K562 (cell line): ENCODE results near the gene PRICKLE3. TPM values are rescaled to one million over a fixed set of nuclear protein-coding genes. Genes with fewer than 3 reads are reported as not detected.
A peak's percentile ranks its signal among the peaks of the same experiment; 100 is the strongest.

Source experiments
- ATAC-seq: fragments of 200-7000 bp; cut with Tn5 transposase; 3 replicates; pipeline ENCODE4 v1.9.1; 2020; ENCODE audit warnings: moderate library complexity
- BruUV-seq: library from RNA; stranded (reverse); fragments of 400-500 nt; replicated peaks from 2 replicates; lab custom pipeline; 2021; lab: Mats Ljungman, UMichigan
- CTCF ChIA-PET: fragments of 300-600 bp; formaldehyde crosslinking; extraction: SDS; loops from one replicate; lab custom pipeline; 2021; ENCODE audit warnings: low intra/inter-chr PET ratio; lab: Yijun Ruan, JAX
- POLR2A ChIA-PET: fragments of 300-600, 350-650 bp; sonication (Branson Sonifier 250); formaldehyde crosslinking; extraction: SDS; loops from one replicate; lab custom pipeline; 2021; ENCODE audit warnings: antibody characterized with exemption, inconsistent platforms; lab: Yijun Ruan, JAX
- DNase-seq, 4 experiments: peaks; one replicate each; pipeline versions ENCODE4 v3.0.0 to v3.0.0-alpha.2; 2011 to 2018; ENCODE audit warnings: low spot score in 3 of 4, mixed read lengths in 3 of 4; ENCODE audit errors: extremely low read depth in 1 of 4
- FAIRE-seq: peaks from 2 replicates; lab custom pipeline; 2011; peaks lifted over from hg19 to GRCh38; lab: Jason Lieb, UNC
- H2AFZ ChIP-seq: 2 replicates; pipeline ENCODE4 v1.6.0; 2011; ENCODE audit warnings: low read depth, low read length, control low read depth, inconsistent platforms
- H3K27ac ChIP-seq: fragments of 200-600 bp; 3 replicates; pipeline ENCODE4 v1.8.0; 2011; ENCODE audit warnings: low read depth, mild to moderate bottlenecking, control low read depth, inconsistent platforms, low read length, moderate library complexity, mixed read lengths; ENCODE audit errors: extremely low read depth
- H3K27me3 ChIP-seq, 2 experiments: fragments of 300-600 bp in 1 of 2; 2 replicates in 1 of 2; 3 replicates in 1 of 2; pipeline versions ENCODE4 v1.6.0 to v1.8.0; 2011; ENCODE audit warnings: inconsistent platforms in 2 of 2, low read length in 2 of 2, mild to moderate bottlenecking in 1 of 2, mixed read lengths in 1 of 2, moderate library complexity in 1 of 2; ENCODE audit not compliant: control insufficient read depth in 2 of 2, insufficient read depth in 2 of 2
- H3K36me3 ChIP-seq: fragments of 300-600 bp; 3 replicates; pipeline ENCODE4 v1.8.0; 2011; ENCODE audit warnings: mild to moderate bottlenecking, low read length, inconsistent platforms; ENCODE audit not compliant: control insufficient read depth, insufficient read depth
- H3K4me1 ChIP-seq, 2 experiments: fragments of 200-600 bp in 1 of 2; replicated peaks in 1 of 2; 2 replicates in 1 of 2; 3 replicates in 1 of 2; pipeline versions ENCODE4 v1.5.1 to v1.8.0; 2011; ENCODE audit warnings: inconsistent platforms in 2 of 2, low read length in 2 of 2, mild to moderate bottlenecking in 1 of 2, mixed read lengths in 1 of 2, moderate library complexity in 1 of 2; ENCODE audit not compliant: control insufficient read depth in 2 of 2, insufficient read depth in 2 of 2
- H3K4me2 ChIP-seq: 2 replicates; pipeline ENCODE4 v1.6.1; 2011; ENCODE audit warnings: low read length, control low read depth, inconsistent platforms, mixed read lengths; ENCODE audit not compliant: insufficient read depth
- H3K4me3 ChIP-seq: fragments of 200-600 bp; sonication (generic), shearing (Covaris generic); 2 replicates; pipeline ENCODE4 v1.5.1; 2016; ENCODE audit warnings: control low read depth, inconsistent platforms
- H3K79me2 ChIP-seq: fragments of 200-600 bp; 3 replicates; pipeline ENCODE4 v1.8.0; 2011; ENCODE audit warnings: low read length, inconsistent platforms; ENCODE audit not compliant: control insufficient read depth, insufficient read depth
- H3K9ac ChIP-seq, 2 experiments: 2 replicates each; pipeline versions ENCODE4 v1.6.0 to v1.6.1; 2011; ENCODE audit warnings: low read depth in 2 of 2, low read length in 2 of 2, control low read depth in 1 of 2, inconsistent platforms in 1 of 2, mild to moderate bottlenecking in 1 of 2, mixed read lengths in 1 of 2; ENCODE audit not compliant: insufficient read depth in 1 of 2
- H3K9me1 ChIP-seq: one replicate; pipeline ENCODE4 v1.6.0; 2011; ENCODE audit warnings: inconsistent platforms, mild to moderate bottlenecking, low read length, moderate library complexity; ENCODE audit not compliant: control insufficient read depth, insufficient read depth
- H3K9me3 ChIP-seq: replicated peaks from 2 replicates; pipeline ENCODE4 v1.5.1; 2011; ENCODE audit warnings: low read depth, low read length, inconsistent platforms; ENCODE audit not compliant: control insufficient read depth, insufficient read depth
- H4K20me1 ChIP-seq: replicated peaks from 2 replicates; pipeline ENCODE4 v1.6.1; 2011; ENCODE audit warnings: low read length, inconsistent platforms, mixed read lengths; ENCODE audit not compliant: control insufficient read depth, insufficient read depth
- ADNP ChIP-seq: fragments of 200-800 bp; sonication (Bioruptor generic); IDR thresholded peaks from 2 replicates; pipeline ENCODE4 v1.6.1; 2016; ENCODE audit warnings: missing genetic modification characterization, missing compliant biosample characterization
- BCOR ChIP-seq: fragments of 450-650 bp; IDR thresholded peaks from 2 replicates; pipeline ENCODE4 v1.6.1; 2016
- ETV5 ChIP-seq: sonication (generic); formaldehyde crosslinking; IDR thresholded peaks from 2 replicates; pipeline ENCODE4 v1.4.0; 2020; ENCODE audit warnings: low read depth, mild to moderate bottlenecking, missing genetic modification reagents
- HDAC2 ChIP-seq: fragments of 450-650 bp; IDR thresholded peaks from 2 replicates; pipeline ENCODE4 v1.6.1; 2016; ENCODE audit warnings: mild to moderate bottlenecking
- KDM1A ChIP-seq, 2 experiments: fragments of 450-650 bp; IDR thresholded peaks; 2 replicates each; pipeline ENCODE4 v1.6.1; 2016; ENCODE audit warnings: mild to moderate bottlenecking in 2 of 2
- PHB2 ChIP-seq: fragments of 450-650 bp; IDR thresholded peaks from 2 replicates; pipeline ENCODE4 v1.6.1; 2017; ENCODE audit warnings: low read depth
- PTTG1 ChIP-seq: fragments of 450-650 bp; IDR thresholded peaks from 2 replicates; pipeline ENCODE4 v1.6.1; 2016; ENCODE audit warnings: low read depth, mild to moderate bottlenecking, missing genetic modification characterization, missing compliant biosample characterization
- RBM25 ChIP-seq: fragments of 200-400 bp; formaldehyde crosslinking; IDR thresholded peaks from 2 replicates; pipeline ENCODE4 v1.6.1; 2018; ENCODE audit warnings: low read length, low read depth, moderate library complexity; ENCODE audit not compliant: severe bottlenecking
- ZSCAN32 ChIP-seq: fragments of 450-650 bp; formaldehyde crosslinking; IDR thresholded peaks from 2 replicates; pipeline ENCODE4 v1.4.0; 2020; ENCODE audit warnings: mild to moderate bottlenecking, moderate library complexity
- WGBS: fragments of 100-300 bp; shearing (Covaris generic); methylation state at CpG from one replicate; pipeline ENCODE4 v1.1.6; 2016; ENCODE audit warnings: low coverage, mixed read lengths; ENCODE audit not compliant: insufficient coverage; ENCODE audit errors: missing lambda C conversion rate; 5-methylcytosine and 5-hydroxymethylcytosine counted together
- in situ Hi-C: fragments of 300-500 bp; cut with MboI; formaldehyde crosslinking; loops from 4 replicates; pipeline ENCODE4 v1.15.0; 2018; ENCODE audit warnings: inconsistent platforms, mixed read lengths
- intact Hi-C: fragments of 100-400 bp; cut with micrococcal nuclease; formaldehyde crosslinking; loops from 2 replicates; pipeline ENCODE4 v1.14.2; 2022
- polyA plus RNA-seq, 8 experiments: library from polyadenylated mRNA; depleted of rRNA in 4 of 8; stranded (reverse) in 5 of 8; unstranded in 3 of 8; fragments of >200 nt; fragmentation: Nextera tagmentation in 2 of 8; fragmentation: Illumina TruSeq in 1 of 8; extraction: Ambion mirVana in 2 of 8; extraction: Trizol in 1 of 8; gene quantifications; 2 replicates each; pipeline versions ENCODE4 v1.2.1 to v1.2.3, GENCODE V29; 2011 to 2014; ENCODE audit warnings: inconsistent platforms in 1 of 8, missing spikeins in 1 of 8
- total RNA-seq, 7 experiments: library from RNA; depleted of rRNA in 6 of 7; stranded (reverse); fragments of >200 nt in 6 of 7; fragmentation: Illumina TruSeq in 2 of 7; extraction: Trizol in 2 of 7; gene quantifications; 2 replicates each; pipeline versions ENCODE4 v1.2.1 to v1.2.3, GENCODE V29; 2011 to 2021; ENCODE audit warnings: low replicate concordance in 1 of 7

PRICKLE3 gene
- total and polyA plus RNA-seq, 9 of the 15 experiments (the other 6 are each of a cell fraction or from before 2014, with no cell fraction given) = 1.1 to 44.3 (median 14.0) TPM

GRCh38 chrX:49233176-49233575 lies 47.0 kb upstream of the PRICKLE3 start, which contains the start of gene CACNA1F:
Gene CACNA1F, minus strand, starts transcription at chrX:49233340. Its CDS starts 31 bp downstream, at chrX:49233309.
- Histone ChIP-seq H3K9me3 (no peaks in the 10 kb centered on the region), H3K27ac (no peak within 1 kb of the TSS), H3K9me1 (no peaks in the 10 kb centered on the region), H2AFZ (peak within 1 kb of the TSS; percentile 42; the same call in 1 of the 2 replicates), H3K79me2 (peaks cover 23% of the 10 kb centered on the region), H3K4me3 (no peak within 1 kb of the TSS), H3K27me3 (no peaks in the 10 kb centered on the region), H3K9ac (peak within 1 kb of the TSS in 1 of 2 experiments; percentile 26; a peak in 1 of 4 replicates), H4K20me1 (no peaks in the 10 kb centered on the region), H3K36me3 (0 out of 3 replicates have a peak, but pooled peaks cover 6% of the 10 kb centered on the region), H3K4me2 (no peak within 1 kb of the TSS), H3K4me1 (peaks cover 18 to 55% of the 10 kb centered on the region in 2 experiments; a peak in 4 of 5 replicates)
- WGBS = 44% methylated on average over 5 of the region's 9 CpGs
- intact Hi-C loops = no loop called here
- DNase-seq (no peak), FAIRE-seq (no peak), ATAC-seq (no peak)
- BruUV-seq = no TSS peak
- in situ Hi-C loops = no loop called here
- ChIA-PET POLR2A (interaction anchor here (0.7 kb wide), 1 partner anchor 43 kb away, joined by 4 read pairs; no protein-coding TSS in a partner anchor), CTCF (no interaction called here)
- TF ChIP-seq PHB2 = no peak
- TF ChIP-seq PTTG1 (tag) = no peak

GRCh38 chrX:49232525-49232924 lies 46.4 kb upstream of the PRICKLE3 start:
- H2AFZ ChIP-seq = peak overlapping the region; percentile 42; the same call in 1 of the 2 replicates
- no peaks in the 10 kb centered on the region for H3K9me1 ChIP-seq
- H3K27ac ChIP-seq = no peak overlapping the region
- no peak for DNase-seq
- H4K20me1 ChIP-seq = no peaks in the 10 kb centered on the region
- in situ Hi-C loops = no loop called here
- H3K4me2 ChIP-seq = no peak overlapping the region
- H3K9ac ChIP-seq = no peak overlapping the region
- FAIRE-seq = no peak
- H3K79me2 ChIP-seq = peaks cover 23% of the 10 kb centered on the region
- WGBS = 33% methylated on average over 2 of the region's 2 CpGs
- no peaks in the 10 kb centered on the region for H3K27me3 ChIP-seq
- CTCF ChIA-PET = no interaction called here
- H3K36me3 ChIP-seq = 0 out of 3 replicates have a peak, but pooled peaks cover 6% of the 10 kb centered on the region
- H3K9me3 ChIP-seq = no peaks in the 10 kb centered on the region
- intact Hi-C loops = no loop called here
- BruUV-seq = no TSS peak
- POLR2A ChIA-PET = interaction anchor here (0.6 kb wide), 1 partner anchor 25 kb away, joined by 3 read pairs; no protein-coding TSS in a partner anchor
- no peak for ATAC-seq
- H3K4me1 ChIP-seq = peaks cover 18 to 55% of the 10 kb centered on the region in 2 experiments; a peak in 4 of 5 replicates
- H3K4me3 ChIP-seq = no peak overlapping the region
- TF ChIP-seq BCOR (peak; percentile 85), RBM25 (peak; percentile 87), ADNP (tag) (0 out of 2 replicates have a peak, but pooled peaks have one; percentile 41), HDAC2 (peak; percentile 45; the same call in 1 of the 2 replicates), ETV5 (no peak), KDM1A (IDR thresholded peaks at IDR 0.05) (peak in 1 of 2 experiments; percentile 34; a peak in 2 of 4 replicates), ZSCAN32 (CRISPR knock-in tag) (no peak)
